Smooth muscle cell (in vitro differentiated cells): Measurements from ENCODE around the gene ARHGAP24. TPM values are rescaled to one million over a fixed set of nuclear protein-coding genes. Genes with fewer than 3 reads are reported as not detected.

Source experiments
- DNase-seq: peaks from one replicate; lab custom pipeline; 2025; ENCODE audit not compliant: unreplicated experiment; lab: John Stamatoyannopoulos, UW
- H2AFZ ChIP-seq: fragments of 200-600 bp; sonication (generic); 2 replicates; pipeline ENCODE4 v1.6.0; 2016; ENCODE audit warnings: antibody characterized with exemption, low read depth, mild to moderate bottlenecking
- H3F3A ChIP-seq: fragments of 200-600 bp; sonication (generic); 2 replicates; pipeline ENCODE4 v1.6.0; 2017; ENCODE audit warnings: antibody characterized with exemption, low read depth
- H3K27ac ChIP-seq: fragments of 200-600 bp; sonication (generic); 2 replicates; pipeline ENCODE4 v1.5.1; 2016; ENCODE audit warnings: low read depth, mild to moderate bottlenecking
- H3K27me3 ChIP-seq: fragments of 200-600 bp; sonication (generic); 2 replicates; pipeline ENCODE4 v1.6.1; 2016; ENCODE audit warnings: low read depth, mild to moderate bottlenecking
- H3K36me3 ChIP-seq: fragments of 200-600 bp; sonication (generic); 2 replicates; pipeline ENCODE4 v1.5.1; 2016; ENCODE audit warnings: low read depth
- H3K4me1 ChIP-seq: fragments of 200-600 bp; sonication (generic); 2 replicates; pipeline ENCODE4 v1.5.1; 2016; ENCODE audit warnings: low read depth
- H3K4me2 ChIP-seq: fragments of 200-600 bp; sonication (generic); 2 replicates; pipeline ENCODE4 v1.6.0; 2016; ENCODE audit warnings: mild to moderate bottlenecking
- H3K4me3 ChIP-seq: fragments of 200-600 bp; sonication (generic); 2 replicates; pipeline ENCODE4 v1.5.1; 2016; ENCODE audit warnings: mild to moderate bottlenecking
- H3K79me2 ChIP-seq: fragments of 200-600 bp; sonication (generic); 2 replicates; pipeline ENCODE4 v1.6.0; 2016; ENCODE audit warnings: low read depth, mild to moderate bottlenecking
- H3K9ac ChIP-seq: fragments of 200-600 bp; sonication (generic); 2 replicates; pipeline ENCODE4 v1.6.0; 2016; ENCODE audit warnings: low read depth
- H3K9me3 ChIP-seq: fragments of 200-600 bp; sonication (generic); replicated peaks from 2 replicates; pipeline ENCODE4 v1.5.1; 2016; ENCODE audit warnings: low read depth
- H4K20me1 ChIP-seq: fragments of 200-600 bp; sonication (generic); 2 replicates; pipeline ENCODE4 v1.6.0; 2016; ENCODE audit warnings: low read depth
- WGBS: methylation state at CpG from one replicate; pipeline ENCODE4 v1.1.7; 2016; ENCODE audit warnings: low lambda C conversion rate; 5-methylcytosine and 5-hydroxymethylcytosine counted together
- polyA plus RNA-seq: library from polyadenylated mRNA; unstranded; fragments of >200 nt; fragmentation: Nextera tagmentation; extraction: Ambion mirVana; gene quantifications from 2 replicates; pipeline ENCODE4 v1.2.1, GENCODE V29; 2016
- total RNA-seq: library from RNA; depleted of rRNA; stranded (reverse); fragments of >200 nt; gene quantifications from 2 replicates; pipeline ENCODE4 v1.2.3, GENCODE V29; 2014
- TF ChIP-seq, protein P1 (sequence below): fragments of 200-600 bp; sonication (generic); IDR thresholded peaks from 2 replicates; pipeline ENCODE4 v1.5.1; 2017; ENCODE audit warnings: borderline replicate concordance, mild to moderate bottlenecking, antibody characterized with exemption; ENCODE audit not compliant: insufficient read depth, poor library complexity, severe bottlenecking

Gene ARHGAP24
- total and polyA plus RNA-seq, 2 experiments from 2014 or later, result 4.9 to 18.2 TPM

DNA sequence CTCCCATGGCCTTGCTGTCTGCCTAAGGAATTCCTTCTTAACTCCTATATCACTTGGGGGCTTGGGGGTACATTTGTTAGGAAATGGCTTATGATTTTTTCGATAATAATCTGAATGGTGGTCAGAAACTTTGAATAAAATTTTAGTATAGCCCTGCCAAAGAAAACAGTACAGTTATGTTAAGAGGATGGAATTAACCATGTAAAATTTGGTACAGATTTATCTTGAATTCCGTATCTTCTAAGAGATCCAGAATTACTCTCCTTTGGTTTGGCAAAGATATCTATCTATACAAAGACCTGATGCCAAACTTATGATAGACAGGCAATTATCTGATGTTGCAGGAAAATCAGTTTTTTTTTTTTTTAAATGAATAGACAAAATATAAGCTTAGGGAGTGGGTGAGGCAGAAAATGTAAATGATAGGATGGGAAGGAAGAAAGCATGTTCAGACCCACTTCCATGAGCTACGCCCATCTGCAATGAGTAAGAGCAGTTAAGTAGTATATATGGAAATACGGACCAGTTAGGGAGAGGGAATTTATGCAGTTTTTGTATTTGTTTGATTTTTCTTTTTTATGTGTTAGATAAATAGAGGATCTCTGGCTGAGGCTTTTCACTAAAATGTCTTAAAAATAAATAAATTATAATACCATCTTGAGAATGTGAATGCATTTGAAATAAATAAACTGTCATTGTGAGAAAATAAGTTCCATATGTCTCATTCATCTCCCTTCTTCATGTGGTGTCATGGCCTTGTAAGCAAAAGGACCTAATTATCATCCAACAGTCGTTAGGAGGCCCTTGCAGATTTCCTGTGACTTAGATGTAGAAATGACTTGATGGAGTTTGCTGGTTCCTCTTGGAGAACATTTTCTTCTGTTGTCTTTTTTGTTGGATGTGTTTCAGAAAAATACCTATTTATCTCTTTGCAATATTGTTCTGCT, 389.6 kb downstream of the ARHGAP24 start:
- H3K4me1 ChIP-seq, result peaks cover 4% of the 10 kb centered on the region
- H3K9ac ChIP-seq, result no peak overlapping the region
- no peak overlapping the region for H2AFZ ChIP-seq
- no peaks in the 10 kb centered on the region for H3F3A ChIP-seq
- no peaks in the 10 kb centered on the region for H3K79me2 ChIP-seq
- no peak overlapping the region for H3K27ac ChIP-seq
- H4K20me1 ChIP-seq, result no peaks in the 10 kb centered on the region
- no peaks in the 10 kb centered on the region for H3K27me3 ChIP-seq
- DNase-seq, result no peak
- TF ChIP-seq, protein P1, sequence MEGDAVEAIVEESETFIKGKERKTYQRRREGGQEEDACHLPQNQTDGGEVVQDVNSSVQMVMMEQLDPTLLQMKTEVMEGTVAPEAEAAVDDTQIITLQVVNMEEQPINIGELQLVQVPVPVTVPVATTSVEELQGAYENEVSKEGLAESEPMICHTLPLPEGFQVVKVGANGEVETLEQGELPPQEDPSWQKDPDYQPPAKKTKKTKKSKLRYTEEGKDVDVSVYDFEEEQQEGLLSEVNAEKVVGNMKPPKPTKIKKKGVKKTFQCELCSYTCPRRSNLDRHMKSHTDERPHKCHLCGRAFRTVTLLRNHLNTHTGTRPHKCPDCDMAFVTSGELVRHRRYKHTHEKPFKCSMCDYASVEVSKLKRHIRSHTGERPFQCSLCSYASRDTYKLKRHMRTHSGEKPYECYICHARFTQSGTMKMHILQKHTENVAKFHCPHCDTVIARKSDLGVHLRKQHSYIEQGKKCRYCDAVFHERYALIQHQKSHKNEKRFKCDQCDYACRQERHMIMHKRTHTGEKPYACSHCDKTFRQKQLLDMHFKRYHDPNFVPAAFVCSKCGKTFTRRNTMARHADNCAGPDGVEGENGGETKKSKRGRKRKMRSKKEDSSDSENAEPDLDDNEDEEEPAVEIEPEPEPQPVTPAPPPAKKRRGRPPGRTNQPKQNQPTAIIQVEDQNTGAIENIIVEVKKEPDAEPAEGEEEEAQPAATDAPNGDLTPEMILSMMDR, result no peak
- no peak overlapping the region for H3K4me3 ChIP-seq
- H3K9me3 ChIP-seq, result no peaks in the 10 kb centered on the region
- no peaks in the 10 kb centered on the region for H3K36me3 ChIP-seq
- 77% methylated on average over 5 of the region's 5 CpGs for WGBS
- no peak overlapping the region for H3K4me2 ChIP-seq

DNA sequence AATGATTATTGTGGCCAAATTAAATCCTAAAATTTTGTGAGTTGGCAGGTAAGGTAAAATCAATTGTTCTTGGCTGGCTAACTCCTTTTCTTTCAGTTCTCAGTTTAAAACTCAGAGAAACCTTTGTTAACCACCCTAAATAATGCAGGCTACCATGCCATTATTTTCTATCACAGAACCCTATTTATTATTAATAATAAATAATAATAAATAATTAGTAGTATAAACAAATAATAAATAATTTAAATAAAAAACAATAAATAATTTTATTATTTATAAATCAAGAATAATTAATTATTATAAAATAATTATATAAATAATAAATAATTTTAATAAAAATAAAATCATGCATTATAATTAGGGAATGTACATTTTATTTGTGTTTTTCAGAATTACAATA, 390.3 kb downstream of the ARHGAP24 start:
- H3K27ac ChIP-seq, result no peak overlapping the region
- DNase-seq, result no peak
- H3K9me3 ChIP-seq, result no peaks in the 10 kb centered on the region
- no peaks in the 10 kb centered on the region for H3K36me3 ChIP-seq
- no peaks in the 10 kb centered on the region for H4K20me1 ChIP-seq
- TF ChIP-seq, protein P1, result no peak
- no peak overlapping the region for H2AFZ ChIP-seq
- H3K4me2 ChIP-seq, result no peak overlapping the region
- no peaks in the 10 kb centered on the region for H3K79me2 ChIP-seq
- no peak overlapping the region for H3K9ac ChIP-seq
- no peaks in the 10 kb centered on the region for H3F3A ChIP-seq
- peaks cover 4% of the 10 kb centered on the region for H3K4me1 ChIP-seq
- no peak overlapping the region for H3K4me3 ChIP-seq
- H3K27me3 ChIP-seq, result no peaks in the 10 kb centered on the region

DNA sequence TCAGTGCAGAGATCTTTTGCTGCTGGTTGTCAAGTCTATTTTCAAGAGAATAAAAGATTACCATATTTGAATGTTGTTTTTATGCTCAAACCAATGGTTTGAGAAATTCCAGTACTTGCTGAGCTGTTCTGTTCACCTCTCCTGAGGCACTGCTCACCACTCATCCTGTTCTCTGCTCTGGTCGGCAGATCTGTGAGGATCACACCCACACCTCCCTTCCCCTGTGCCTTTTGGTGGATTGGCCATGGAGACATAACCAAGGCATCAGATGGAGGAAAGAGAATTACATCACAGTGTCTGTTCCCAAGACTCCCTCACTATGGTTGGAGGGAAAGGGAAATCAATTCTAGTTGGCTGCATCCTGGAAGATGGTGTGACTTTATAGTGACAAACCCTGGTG, 391.6 kb downstream of the ARHGAP24 start:
- H3K79me2 ChIP-seq, result no peaks in the 10 kb centered on the region
- WGBS, result 83% methylated on average over 1 of the region's 1 CpG

More for the DNA sequence above, 391.6 kb downstream of the ARHGAP24 start:
- Histone ChIP-seq H3K9ac (no peak overlapping the region), H3K9me3 (no peaks in the 10 kb centered on the region), H3K4me2 (no peak overlapping the region), H3K4me1 (peaks cover 4% of the 10 kb centered on the region), H4K20me1 (no peaks in the 10 kb centered on the region), H3K4me3 (no peak overlapping the region), H3K27me3 (no peaks in the 10 kb centered on the region), H3K27ac (no peak overlapping the region), H2AFZ (no peak overlapping the region), H3F3A (no peaks in the 10 kb centered on the region), H3K36me3 (no peaks in the 10 kb centered on the region)
- TF ChIP-seq, protein P1, result no peak
- no peak for DNase-seq
